Measurements from ENCODE around the gene VRK2.

DNA sequence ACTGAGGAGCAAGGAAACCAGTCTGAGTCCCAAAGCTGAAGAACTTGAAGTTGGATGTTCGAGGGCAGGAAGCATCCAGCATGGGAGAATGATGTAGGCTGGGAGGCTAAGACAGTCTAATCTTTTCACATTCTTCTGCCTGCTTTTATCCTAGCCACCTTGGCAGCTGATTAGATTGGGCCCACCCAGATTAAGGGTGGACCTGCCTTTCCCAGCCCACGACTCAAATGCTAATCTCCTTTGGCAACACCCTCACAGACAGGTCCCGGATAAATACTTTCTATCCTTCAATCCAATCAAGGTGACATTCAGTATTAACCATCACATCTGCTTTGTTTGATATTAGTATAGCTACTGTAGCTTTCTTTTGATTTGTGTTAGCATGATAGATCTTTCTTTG, 27.1 kb downstream of the VRK2 start:
- no peak for TF ChIP-seq POLR2A (IDR thresholded peaks at IDR 0.05; ENCODE audit: low read depth, low read length)
- no peak for TF ChIP-seq POLR2AphosphoS5 (IDR thresholded peaks at IDR 0.05; ENCODE audit: low read depth, low read length)

Measured in GM12892 (cell line).